Measurements from ENCODE around the gene STARD3.

Gene STARD3

GRCh38 chr17:39660397-39661385 lies 23.7 kb downstream of the STARD3 start:
- DNase-seq = no peak

GRCh38 chr17:39661744-39662541 lies 25.0 kb downstream of the STARD3 start:
- DNase-seq = no peak

GRCh38 chr17:39662551-39663339 lies 25.8 kb downstream of the STARD3 start:
- DNase-seq = no peak

- DNase-seq = no peak
Measured at GRCh38 chr17:39663340-39663687, 26.4 kb downstream of the STARD3 start.

GRCh38 chr17:39663688-39664580 lies 27.0 kb downstream of the STARD3 start:
- no peak for DNase-seq

- no peak for DNase-seq
Measured at GRCh38 chr17:39664581-39665561, 27.9 kb downstream of the STARD3 start, which contains the start of gene TCAP. Gene TCAP, plus strand, starts transcription at chr17:39665349. Its CDS starts 11 bp downstream, at chr17:39665360.

GRCh38 chr17:39665642-39666224 lies 28.8 kb downstream of the STARD3 start:
- DNase-seq = no peak

- DNase-seq = no peak
Measured at GRCh38 chr17:39666231-39666600, 29.3 kb downstream of the STARD3 start.

- DNase-seq = no peak
Measured at GRCh38 chr17:39666601-39667261, 29.8 kb downstream of the STARD3 start.

GRCh38 chr17:39667262-39667944 lies 30.5 kb downstream of the STARD3 start:
- no peak for DNase-seq

- peak in 1 of 2 donors; percentile 9 for DNase-seq
Measured at GRCh38 chr17:39667945-39668924, 31.3 kb downstream of the STARD3 start, which contains the start of gene PNMT. Gene PNMT, plus strand, starts transcription at chr17:39668453. Its CDS starts 23 bp downstream, at chr17:39668476.

GRCh38 chr17:39669897-39670735 lies 33.2 kb downstream of the STARD3 start:
- DNase-seq = no peak

GRCh38 chr17:39670746-39671145 lies 33.8 kb downstream of the STARD3 start:
- DNase-seq = no peak

GRCh38 chr17:39671651-39672521 lies 34.9 kb downstream of the STARD3 start:
- DNase-seq = no peak

GRCh38 chr17:39672522-39673334 lies 35.8 kb downstream of the STARD3 start:
- no peak for DNase-seq

All from bone marrow (tissue), 2 donors.